ENCODE data around the gene RCSD1. TPM values are rescaled to one million over a fixed set of nuclear protein-coding genes. Genes with fewer than 3 reads are reported as not detected.

The RCSD1 gene
- total RNA-seq, 1 experiment from 2014 or later, result 0.16 TPM

GRCh38 chr1:167746013-167746672, 116.1 kb downstream of the RCSD1 start:
- intact Hi-C loops (cut with micrococcal nuclease), result no loop called here
- H3K9me3 Mint-ChIP-seq (ENCODE audit: unreplicated experiment), result no peaks in the 10 kb centered on the region
- POLR2A ChIA-PET, result interaction anchor here (0.5 to 1.7 kb wide), 5 partner anchors 9 to 51 kb away, joined by 3 to 6 read pairs (median 3); no protein-coding TSS in a partner anchor
- no peaks in the 10 kb centered on the region for H3K27me3 Mint-ChIP-seq (ENCODE audit: insufficient read depth, unreplicated experiment)
- H3K36me3 Mint-ChIP-seq (ENCODE audit: insufficient read depth, unreplicated experiment), result peaks cover 24% of the 10 kb centered on the region
- CTCF ChIA-PET, result interaction anchor here (0.6 kb wide), 2 partner anchors 159 to 342 kb away, joined by 3 read pairs; no protein-coding TSS in a partner anchor
- H3K4me3 Mint-ChIP-seq (ENCODE audit: unreplicated experiment), result no peak overlapping the region
- peak overlapping the region; percentile 50 for H3K27ac Mint-ChIP-seq (ENCODE audit: low read depth, unreplicated experiment)
- H3K4me1 Mint-ChIP-seq (ENCODE audit: insufficient read depth, unreplicated experiment), result peaks cover 44% of the 10 kb centered on the region
- no TSS peak for BruUV-seq (replicated peaks)
- TF ChIP-seq, protein P1, sequence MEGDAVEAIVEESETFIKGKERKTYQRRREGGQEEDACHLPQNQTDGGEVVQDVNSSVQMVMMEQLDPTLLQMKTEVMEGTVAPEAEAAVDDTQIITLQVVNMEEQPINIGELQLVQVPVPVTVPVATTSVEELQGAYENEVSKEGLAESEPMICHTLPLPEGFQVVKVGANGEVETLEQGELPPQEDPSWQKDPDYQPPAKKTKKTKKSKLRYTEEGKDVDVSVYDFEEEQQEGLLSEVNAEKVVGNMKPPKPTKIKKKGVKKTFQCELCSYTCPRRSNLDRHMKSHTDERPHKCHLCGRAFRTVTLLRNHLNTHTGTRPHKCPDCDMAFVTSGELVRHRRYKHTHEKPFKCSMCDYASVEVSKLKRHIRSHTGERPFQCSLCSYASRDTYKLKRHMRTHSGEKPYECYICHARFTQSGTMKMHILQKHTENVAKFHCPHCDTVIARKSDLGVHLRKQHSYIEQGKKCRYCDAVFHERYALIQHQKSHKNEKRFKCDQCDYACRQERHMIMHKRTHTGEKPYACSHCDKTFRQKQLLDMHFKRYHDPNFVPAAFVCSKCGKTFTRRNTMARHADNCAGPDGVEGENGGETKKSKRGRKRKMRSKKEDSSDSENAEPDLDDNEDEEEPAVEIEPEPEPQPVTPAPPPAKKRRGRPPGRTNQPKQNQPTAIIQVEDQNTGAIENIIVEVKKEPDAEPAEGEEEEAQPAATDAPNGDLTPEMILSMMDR (IDR thresholded peaks at IDR 0.05; ENCODE audit: unreplicated experiment), result no peak
- DNase-seq (ENCODE audit: unreplicated experiment), result no peak

DNA sequence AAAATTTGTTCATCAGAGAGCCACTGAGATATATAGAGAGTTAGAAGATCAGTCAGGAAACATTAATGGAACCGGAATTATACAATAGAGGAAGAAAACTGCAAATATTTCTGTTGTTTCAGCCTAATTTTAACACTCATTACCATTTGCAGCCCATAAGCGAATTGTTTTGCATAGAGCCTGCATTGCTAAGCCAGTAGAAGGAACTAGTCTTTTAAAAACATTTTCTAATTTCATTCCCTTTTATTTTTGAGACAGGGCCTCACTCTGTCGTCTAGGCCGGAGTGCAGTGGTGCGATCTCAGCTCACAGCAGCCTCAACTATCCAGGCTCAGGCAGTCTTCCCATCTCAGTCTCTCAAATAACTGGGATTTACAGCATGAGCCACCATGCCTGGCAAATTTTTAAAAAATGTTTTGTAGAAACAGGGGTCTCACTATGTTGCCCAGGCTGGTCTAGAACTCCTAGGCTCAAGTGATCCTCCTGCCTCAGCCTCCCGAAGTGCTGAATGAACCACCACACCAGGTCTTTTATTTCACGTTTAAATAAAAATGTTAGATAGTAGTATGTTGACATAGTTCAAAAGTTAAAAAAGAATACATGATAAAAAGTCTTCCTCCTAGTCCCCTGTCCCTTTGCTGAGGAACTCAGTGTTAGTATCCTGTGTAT, 117.1 kb downstream of the RCSD1 start:
- intact Hi-C loops (cut with micrococcal nuclease), result no loop called here
- POLR2A ChIA-PET, result interaction anchor here (0.6 to 3.5 kb wide), 5 partner anchors 18 to 49 kb away, joined by 3 to 24 read pairs (median 5); no protein-coding TSS in a partner anchor
- peaks cover 24% of the 10 kb centered on the region for H3K36me3 Mint-ChIP-seq (ENCODE audit: insufficient read depth, unreplicated experiment)
- H3K27me3 Mint-ChIP-seq (ENCODE audit: insufficient read depth, unreplicated experiment), result no peaks in the 10 kb centered on the region
- TF ChIP-seq, protein P1 (IDR thresholded peaks at IDR 0.05; ENCODE audit: unreplicated experiment), result no peak
- CTCF ChIA-PET, result interaction anchor here (0.6 to 0.7 kb wide), 2 partner anchors 97 to 341 kb away, joined by 3 read pairs; no protein-coding TSS in a partner anchor
- peaks cover 50% of the 10 kb centered on the region for H3K4me1 Mint-ChIP-seq (ENCODE audit: insufficient read depth, unreplicated experiment)
- peak overlapping the region; percentile 50 for H3K27ac Mint-ChIP-seq (ENCODE audit: low read depth, unreplicated experiment)
- DNase-seq (ENCODE audit: unreplicated experiment), result no peak
- no peaks in the 10 kb centered on the region for H3K9me3 Mint-ChIP-seq (ENCODE audit: unreplicated experiment)
- no TSS peak for BruUV-seq (replicated peaks)
- no peak overlapping the region for H3K4me3 Mint-ChIP-seq (ENCODE audit: unreplicated experiment)

GRCh38 chr1:167747988-167748387, 118.0 kb downstream of the RCSD1 start:
- no TSS peak for BruUV-seq (replicated peaks)
- Mint-ChIP-seq H3K36me3 (ENCODE audit: insufficient read depth, unreplicated experiment) (peaks cover 24% of the 10 kb centered on the region), H3K4me1 (ENCODE audit: insufficient read depth, unreplicated experiment) (peaks cover 54% of the 10 kb centered on the region), H3K9me3 (ENCODE audit: unreplicated experiment) (no peaks in the 10 kb centered on the region), H3K4me3 (ENCODE audit: unreplicated experiment) (no peak overlapping the region), H3K27ac (ENCODE audit: low read depth, unreplicated experiment) (peak overlapping the region; percentile 49), H3K27me3 (ENCODE audit: insufficient read depth, unreplicated experiment) (no peaks in the 10 kb centered on the region)
- POLR2A ChIA-PET, result interaction anchor here (1.0 to 3.5 kb wide), 9 partner anchors 14 to 188 kb away, joined by 4 to 24 read pairs (median 6); partner anchors contain the start of genes DCAF6 and MPZL1
- CTCF ChIA-PET, result interaction anchor here (1.2 to 2.6 kb wide), 5 partner anchors 14 to 55 kb away, joined by 3 to 7 read pairs (median 4); partner anchors contain the start of gene MPZL1
- no peak for DNase-seq (ENCODE audit: unreplicated experiment)
- TF ChIP-seq, protein P1 (IDR thresholded peaks at IDR 0.05; ENCODE audit: unreplicated experiment), result no peak
- intact Hi-C loops (cut with micrococcal nuclease), result no loop called here

DNA sequence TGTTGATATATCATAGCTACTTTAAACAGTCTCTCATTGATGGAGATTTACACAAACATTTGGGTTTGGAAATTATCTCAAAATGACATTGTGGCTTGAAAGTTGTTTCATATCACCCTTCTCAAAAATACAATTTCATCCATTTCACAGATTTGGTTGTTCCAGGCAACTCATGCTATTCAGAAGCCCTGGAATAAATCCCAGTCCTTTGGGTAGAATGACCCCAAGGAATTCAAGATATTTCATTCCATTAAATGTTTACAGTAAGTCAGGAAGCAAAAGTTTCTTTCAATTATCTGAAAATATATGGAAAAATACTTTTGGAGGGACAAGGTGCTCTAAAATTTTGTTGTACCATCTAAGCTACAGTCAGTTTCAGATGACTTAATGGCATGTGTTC, 118.9 kb downstream of the RCSD1 start:
- peaks cover 20% of the 10 kb centered on the region for H3K36me3 Mint-ChIP-seq (ENCODE audit: insufficient read depth, unreplicated experiment)
- POLR2A ChIA-PET, result interaction anchor here (0.8 to 3.5 kb wide), 11 partner anchors 9 to 187 kb away, joined by 3 to 24 read pairs (median 6); partner anchors contain the start of genes DCAF6 and MPZL1

More for the DNA sequence above, 118.9 kb downstream of the RCSD1 start:
- BruUV-seq (replicated peaks), result no TSS peak
- no peak overlapping the region for H3K4me3 Mint-ChIP-seq (ENCODE audit: unreplicated experiment)
- TF ChIP-seq, protein P1 (IDR thresholded peaks at IDR 0.05; ENCODE audit: unreplicated experiment), result no peak
- H3K9me3 Mint-ChIP-seq (ENCODE audit: unreplicated experiment), result no peaks in the 10 kb centered on the region
- no peaks in the 10 kb centered on the region for H3K27me3 Mint-ChIP-seq (ENCODE audit: insufficient read depth, unreplicated experiment)
- CTCF ChIA-PET, result interaction anchor here (1.2 to 2.6 kb wide), 7 partner anchors 10 to 62 kb away, joined by 3 to 7 read pairs (median 5); partner anchors contain the start of gene MPZL1
- intact Hi-C loops (cut with micrococcal nuclease), result no loop called here
- H3K4me1 Mint-ChIP-seq (ENCODE audit: insufficient read depth, unreplicated experiment), result peaks cover 51% of the 10 kb centered on the region
- no peak for DNase-seq (ENCODE audit: unreplicated experiment)
- H3K27ac Mint-ChIP-seq (ENCODE audit: low read depth, unreplicated experiment), result no peak overlapping the region

Data from MCF 10A (cell line).